Mucosa of stomach (tissue), 1 donor: ENCODE data around the gene CGNL1.

Experiments
- H3K27me3 ChIP-seq: one replicate; pipeline ENCODE4 v1.7.0; 2013; ENCODE audit warnings: mild to moderate bottlenecking, low read length; ENCODE audit not compliant: control insufficient read depth, insufficient read depth
- H3K36me3 ChIP-seq: one replicate; pipeline ENCODE4 v1.7.0; 2013; ENCODE audit warnings: low read length; ENCODE audit not compliant: control insufficient read depth, insufficient read depth
- H3K4me1 ChIP-seq: one replicate; pipeline ENCODE4 v1.7.0; 2013; ENCODE audit warnings: mild to moderate bottlenecking, low read length; ENCODE audit not compliant: control insufficient read depth, insufficient read depth
- H3K4me3 ChIP-seq: one replicate; pipeline ENCODE4 v1.7.0; 2013; ENCODE audit warnings: low read length
- H3K9ac ChIP-seq: one replicate; pipeline ENCODE4 v1.7.0; 2013; ENCODE audit warnings: mild to moderate bottlenecking, low read length, moderate library complexity
- H3K9me3 ChIP-seq: one replicate; pipeline ENCODE4 v1.7.0; 2013; ENCODE audit warnings: mild to moderate bottlenecking, low read length, moderate library complexity; ENCODE audit not compliant: control insufficient read depth
- donor health status: Pancreatic carcinoma.

Gene CGNL1

GRCh38 chr15:57527382-57528091 lies 151.2 kb downstream of the CGNL1 start:
- Histone ChIP-seq H3K27me3 (no peaks in the 10 kb centered on the region), H3K36me3 (no peaks in the 10 kb centered on the region), H3K9ac (no peak overlapping the region)

GRCh38 chr15:57528940-57529565 lies 152.7 kb downstream of the CGNL1 start:
- H3K4me3 ChIP-seq: no peak overlapping the region
- H3K9ac ChIP-seq: no peak overlapping the region
- no peaks in the 10 kb centered on the region for H3K27me3 ChIP-seq
- H3K36me3 ChIP-seq: no peaks in the 10 kb centered on the region
- H3K4me1 ChIP-seq: peaks cover 9% of the 10 kb centered on the region
- no peaks in the 10 kb centered on the region for H3K9me3 ChIP-seq

More at GRCh38 chr15:57527382-57528091, 151.2 kb downstream of the CGNL1 start:
- Histone ChIP-seq H3K9me3 (no peaks in the 10 kb centered on the region), H3K4me1 (peaks cover 13% of the 10 kb centered on the region), H3K4me3 (no peak overlapping the region)

GRCh38 chr15:57529748-57530147 lies 153.4 kb downstream of the CGNL1 start:
- Histone ChIP-seq H3K9me3 (no peaks in the 10 kb centered on the region), H3K4me1 (peaks cover 5% of the 10 kb centered on the region), H3K36me3 (no peaks in the 10 kb centered on the region), H3K9ac (no peak overlapping the region), H3K4me3 (no peak overlapping the region), H3K27me3 (no peaks in the 10 kb centered on the region)

- no peaks in the 10 kb centered on the region for H3K36me3 ChIP-seq
- no peak overlapping the region for H3K4me3 ChIP-seq
- H3K9me3 ChIP-seq: no peaks in the 10 kb centered on the region
- H3K4me1 ChIP-seq: peaks cover 4% of the 10 kb centered on the region
- no peak overlapping the region for H3K9ac ChIP-seq
- no peaks in the 10 kb centered on the region for H3K27me3 ChIP-seq
Measured at GRCh38 chr15:57532731-57533447, 156.6 kb downstream of the CGNL1 start.

GRCh38 chr15:57533448-57533799 lies 157.1 kb downstream of the CGNL1 start:
- Histone ChIP-seq H3K36me3 (no peaks in the 10 kb centered on the region), H3K9me3 (no peaks in the 10 kb centered on the region), H3K27me3 (no peaks in the 10 kb centered on the region), H3K4me3 (no peak overlapping the region), H3K9ac (no peak overlapping the region), H3K4me1 (peaks cover 4% of the 10 kb centered on the region)

- Histone ChIP-seq H3K4me3 (no peak overlapping the region), H3K36me3 (no peaks in the 10 kb centered on the region), H3K9me3 (no peaks in the 10 kb centered on the region), H3K9ac (no peak overlapping the region), H3K4me1 (peaks cover 4% of the 10 kb centered on the region), H3K27me3 (no peaks in the 10 kb centered on the region)
Measured at GRCh38 chr15:57534281-57534680, 158.0 kb downstream of the CGNL1 start.

GRCh38 chr15:57537072-57537471 lies 160.8 kb downstream of the CGNL1 start:
- Histone ChIP-seq H3K4me1 (peaks cover 4% of the 10 kb centered on the region), H3K9ac (no peak overlapping the region), H3K4me3 (no peak overlapping the region), H3K36me3 (no peaks in the 10 kb centered on the region), H3K9me3 (no peaks in the 10 kb centered on the region), H3K27me3 (no peaks in the 10 kb centered on the region)

GRCh38 chr15:57537488-57538264 lies 161.4 kb downstream of the CGNL1 start:
- Histone ChIP-seq H3K27me3 (no peaks in the 10 kb centered on the region), H3K9ac (no peak overlapping the region), H3K36me3 (no peaks in the 10 kb centered on the region), H3K4me1 (peaks cover 4% of the 10 kb centered on the region), H3K9me3 (no peaks in the 10 kb centered on the region), H3K4me3 (no peak overlapping the region)

- H3K27me3 ChIP-seq: no peaks in the 10 kb centered on the region
- no peaks in the 10 kb centered on the region for H3K36me3 ChIP-seq
- H3K4me1 ChIP-seq: peaks cover 4% of the 10 kb centered on the region
- H3K9me3 ChIP-seq: no peaks in the 10 kb centered on the region
- no peak overlapping the region for H3K4me3 ChIP-seq
- no peak overlapping the region for H3K9ac ChIP-seq
Measured at GRCh38 chr15:57538265-57538529, 161.9 kb downstream of the CGNL1 start.

- H3K4me3 ChIP-seq: no peak overlapping the region
- H3K4me1 ChIP-seq: peaks cover 4% of the 10 kb centered on the region
- H3K27me3 ChIP-seq: no peaks in the 10 kb centered on the region
- H3K36me3 ChIP-seq: no peaks in the 10 kb centered on the region
- no peaks in the 10 kb centered on the region for H3K9me3 ChIP-seq
- H3K9ac ChIP-seq: no peak overlapping the region
Measured at GRCh38 chr15:57538821-57539220, 162.5 kb downstream of the CGNL1 start.

- no peak overlapping the region for H3K9ac ChIP-seq
- H3K4me1 ChIP-seq: peaks cover 4% of the 10 kb centered on the region
- H3K4me3 ChIP-seq: no peak overlapping the region
- H3K9me3 ChIP-seq: no peaks in the 10 kb centered on the region
- H3K36me3 ChIP-seq: no peaks in the 10 kb centered on the region
- H3K27me3 ChIP-seq: no peaks in the 10 kb centered on the region
Measured at GRCh38 chr15:57540211-57540610, 163.9 kb downstream of the CGNL1 start.

- Histone ChIP-seq H3K4me3 (no peak overlapping the region), H3K9me3 (no peaks in the 10 kb centered on the region), H3K4me1 (peaks cover 4% of the 10 kb centered on the region), H3K27me3 (no peaks in the 10 kb centered on the region), H3K9ac (no peak overlapping the region), H3K36me3 (no peaks in the 10 kb centered on the region)
Measured at GRCh38 chr15:57540736-57541135, 164.4 kb downstream of the CGNL1 start.
